Measurements from ENCODE around the gene CSTA.

CSTA gene

GRCh38 chr3:122324871-122325323 lies at the start of gene CSTA:
CSTA (plus strand) TSS chr3:122325248; CDS start chr3:122325293, 45 bp downstream.
- TF ChIP-seq, protein P1, sequence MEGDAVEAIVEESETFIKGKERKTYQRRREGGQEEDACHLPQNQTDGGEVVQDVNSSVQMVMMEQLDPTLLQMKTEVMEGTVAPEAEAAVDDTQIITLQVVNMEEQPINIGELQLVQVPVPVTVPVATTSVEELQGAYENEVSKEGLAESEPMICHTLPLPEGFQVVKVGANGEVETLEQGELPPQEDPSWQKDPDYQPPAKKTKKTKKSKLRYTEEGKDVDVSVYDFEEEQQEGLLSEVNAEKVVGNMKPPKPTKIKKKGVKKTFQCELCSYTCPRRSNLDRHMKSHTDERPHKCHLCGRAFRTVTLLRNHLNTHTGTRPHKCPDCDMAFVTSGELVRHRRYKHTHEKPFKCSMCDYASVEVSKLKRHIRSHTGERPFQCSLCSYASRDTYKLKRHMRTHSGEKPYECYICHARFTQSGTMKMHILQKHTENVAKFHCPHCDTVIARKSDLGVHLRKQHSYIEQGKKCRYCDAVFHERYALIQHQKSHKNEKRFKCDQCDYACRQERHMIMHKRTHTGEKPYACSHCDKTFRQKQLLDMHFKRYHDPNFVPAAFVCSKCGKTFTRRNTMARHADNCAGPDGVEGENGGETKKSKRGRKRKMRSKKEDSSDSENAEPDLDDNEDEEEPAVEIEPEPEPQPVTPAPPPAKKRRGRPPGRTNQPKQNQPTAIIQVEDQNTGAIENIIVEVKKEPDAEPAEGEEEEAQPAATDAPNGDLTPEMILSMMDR (IDR thresholded peaks at IDR 0.05; ENCODE audit: insufficient read depth, low read length, poor library complexity, severe bottlenecking), result no peak
- Histone ChIP-seq H3K27me3 (replicated peaks; ENCODE audit: control insufficient read depth, insufficient read depth, low read length) (no peaks in the 10 kb centered on the region), H3K4me3 (replicated peaks; ENCODE audit: low read depth, low read length) (no peak within 1 kb of the TSS), H3K36me3 (ENCODE audit: control insufficient read depth, insufficient read depth, low read length) (no peaks in the 10 kb centered on the region)
- no peak for DNase-seq (ENCODE audit: extremely low read depth, insufficient read length)

DNA sequence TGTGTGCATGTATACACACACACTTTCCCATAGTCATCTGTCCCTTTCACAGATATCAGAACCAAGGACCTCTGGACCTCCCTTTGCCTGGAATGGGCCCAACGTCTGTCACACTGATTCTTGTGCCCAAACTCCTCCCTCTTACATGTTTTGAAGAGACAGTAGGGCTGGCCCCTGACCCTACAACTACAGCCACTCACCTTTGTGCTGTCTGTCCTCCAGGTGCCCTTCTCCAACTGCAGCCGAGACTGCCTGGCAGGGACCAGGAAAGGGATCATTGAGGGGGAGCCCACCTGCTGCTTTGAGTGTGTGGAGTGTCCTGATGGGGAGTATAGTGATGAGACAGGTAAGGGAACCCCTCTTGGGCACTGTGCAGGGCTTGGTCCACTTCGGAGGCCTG lies 43.2 kb upstream of the CSTA start:
- DNase-seq (ENCODE audit: extremely low read depth, insufficient read length), result no peak
- TF ChIP-seq, protein P1 (IDR thresholded peaks at IDR 0.05; ENCODE audit: insufficient read depth, low read length, poor library complexity, severe bottlenecking), result no peak
- Histone ChIP-seq H3K4me3 (replicated peaks; ENCODE audit: low read depth, low read length) (no peak overlapping the region), H3K36me3 (ENCODE audit: control insufficient read depth, insufficient read depth, low read length) (no peaks in the 10 kb centered on the region), H3K27me3 (replicated peaks; ENCODE audit: control insufficient read depth, insufficient read depth, low read length) (no peaks in the 10 kb centered on the region)

DNA sequence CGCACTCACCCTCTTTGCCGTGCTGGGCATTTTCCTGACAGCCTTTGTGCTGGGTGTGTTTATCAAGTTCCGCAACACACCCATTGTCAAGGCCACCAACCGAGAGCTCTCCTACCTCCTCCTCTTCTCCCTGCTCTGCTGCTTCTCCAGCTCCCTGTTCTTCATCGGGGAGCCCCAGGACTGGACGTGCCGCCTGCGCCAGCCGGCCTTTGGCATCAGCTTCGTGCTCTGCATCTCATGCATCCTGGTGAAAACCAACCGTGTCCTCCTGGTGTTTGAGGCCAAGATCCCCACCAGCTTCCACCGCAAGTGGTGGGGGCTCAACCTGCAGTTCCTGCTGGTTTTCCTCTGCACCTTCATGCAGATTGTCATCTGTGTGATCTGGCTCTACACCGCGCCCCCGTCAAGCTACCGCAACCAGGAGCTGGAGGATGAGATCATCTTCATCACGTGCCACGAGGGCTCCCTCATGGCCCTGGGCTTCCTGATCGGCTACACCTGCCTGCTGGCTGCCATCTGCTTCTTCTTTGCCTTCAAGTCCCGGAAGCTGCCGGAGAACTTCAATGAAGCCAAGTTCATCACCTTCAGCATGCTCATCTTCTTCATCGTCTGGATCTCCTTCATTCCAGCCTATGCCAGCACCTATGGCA lies 41.1 kb upstream of the CSTA start:
- no peak for DNase-seq (ENCODE audit: extremely low read depth, insufficient read length)
- no peak overlapping the region for H3K4me3 ChIP-seq (replicated peaks; ENCODE audit: low read depth, low read length)
- TF ChIP-seq, protein P1 (IDR thresholded peaks at IDR 0.05; ENCODE audit: insufficient read depth, low read length, poor library complexity, severe bottlenecking), result no peak
- no peaks in the 10 kb centered on the region for H3K27me3 ChIP-seq (replicated peaks; ENCODE audit: control insufficient read depth, insufficient read depth, low read length)
- H3K36me3 ChIP-seq (ENCODE audit: control insufficient read depth, insufficient read depth, low read length), result no peaks in the 10 kb centered on the region

DNA sequence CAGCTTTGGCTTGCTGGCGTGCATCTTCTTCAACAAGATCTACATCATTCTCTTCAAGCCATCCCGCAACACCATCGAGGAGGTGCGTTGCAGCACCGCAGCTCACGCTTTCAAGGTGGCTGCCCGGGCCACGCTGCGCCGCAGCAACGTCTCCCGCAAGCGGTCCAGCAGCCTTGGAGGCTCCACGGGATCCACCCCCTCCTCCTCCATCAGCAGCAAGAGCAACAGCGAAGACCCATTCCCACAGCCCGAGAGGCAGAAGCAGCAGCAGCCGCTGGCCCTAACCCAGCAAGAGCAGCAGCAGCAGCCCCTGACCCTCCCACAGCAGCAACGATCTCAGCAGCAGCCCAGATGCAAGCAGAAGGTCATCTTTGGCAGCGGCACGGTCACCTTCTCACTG lies 40.6 kb upstream of the CSTA start:
- TF ChIP-seq, protein P1 (IDR thresholded peaks at IDR 0.05; ENCODE audit: insufficient read depth, low read length, poor library complexity, severe bottlenecking), result no peak
- Histone ChIP-seq H3K4me3 (replicated peaks; ENCODE audit: low read depth, low read length) (no peak overlapping the region), H3K27me3 (replicated peaks; ENCODE audit: control insufficient read depth, insufficient read depth, low read length) (no peaks in the 10 kb centered on the region)

DNA sequence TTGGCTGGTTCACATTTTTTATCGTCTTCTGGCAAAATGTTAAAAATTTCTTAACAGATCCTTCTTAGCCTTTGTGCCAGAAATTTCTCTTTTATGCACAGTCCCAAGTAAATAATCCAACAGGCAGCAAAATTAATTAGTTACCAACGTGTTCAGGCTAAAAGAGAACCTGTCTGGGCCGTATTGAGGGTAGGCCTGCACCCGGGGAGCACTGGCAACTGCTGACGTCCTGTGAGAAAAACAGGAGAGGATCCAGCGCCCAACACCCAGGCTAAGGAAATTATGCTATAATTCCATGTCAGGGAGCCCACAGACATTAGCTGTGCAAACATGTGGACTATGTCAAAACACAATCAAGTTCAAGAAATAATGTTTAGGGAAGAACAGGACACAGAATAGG lies 30.7 kb upstream of the CSTA start:
- no peak for DNase-seq (ENCODE audit: extremely low read depth, insufficient read length)
- Histone ChIP-seq H3K27me3 (replicated peaks; ENCODE audit: control insufficient read depth, insufficient read depth, low read length) (no peaks in the 10 kb centered on the region), H3K4me3 (replicated peaks; ENCODE audit: low read depth, low read length) (no peak overlapping the region), H3K36me3 (ENCODE audit: control insufficient read depth, insufficient read depth, low read length) (no peaks in the 10 kb centered on the region)
- TF ChIP-seq, protein P1 (IDR thresholded peaks at IDR 0.05; ENCODE audit: insufficient read depth, low read length, poor library complexity, severe bottlenecking), result no peak

More for the DNA sequence above, 40.6 kb upstream of the CSTA start:
- no peak for DNase-seq (ENCODE audit: extremely low read depth, insufficient read length)
- no peaks in the 10 kb centered on the region for H3K36me3 ChIP-seq (ENCODE audit: control insufficient read depth, insufficient read depth, low read length)
